ENCODE measurements around the gene SNRPA1. TPM values are rescaled to one million over a fixed set of nuclear protein-coding genes. Genes with fewer than 3 reads are reported as not detected.

SNRPA1 gene
- total and polyA plus RNA-seq, 7 donors: 26.0 to 76.3 (median 40.5) TPM

DNA sequence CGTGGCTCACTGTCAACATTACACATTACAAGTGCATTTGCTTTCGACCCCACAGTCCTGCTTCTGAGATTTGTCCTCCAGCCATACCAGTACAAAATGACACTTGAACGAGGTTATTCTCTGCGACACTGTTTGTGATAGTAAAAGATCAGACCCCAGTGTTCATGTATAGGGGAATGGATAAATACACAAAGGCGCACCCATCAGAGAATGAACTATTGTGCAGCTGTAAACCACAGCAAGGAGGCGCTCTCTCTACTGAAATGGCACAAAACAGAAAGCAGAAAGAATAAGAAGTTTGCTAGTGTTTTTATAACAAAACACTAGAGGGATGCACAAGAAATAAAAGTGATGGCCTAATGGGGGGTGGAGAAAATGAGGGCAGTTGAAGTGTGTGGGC, 38.3 kb downstream of the SNRPA1 start:
- no peaks in the 10 kb centered on the region for H3K27me3 ChIP-seq
- no peak for DNase-seq
- no peak overlapping the region for H3K27ac ChIP-seq
- H3K4me3 ChIP-seq: no peak overlapping the region
- intact Hi-C loops (cut with DNase I): no loop called here
- H3K4me1 ChIP-seq: peaks cover 0 to 9% (median 6%) of the 10 kb centered on the region in 4 donors
- TF ChIP-seq EP300 (IDR thresholded peaks at IDR 0.05) (no peak), POLR2AphosphoS5 (IDR thresholded peaks at IDR 0.05) (no peak), POLR2A (IDR thresholded peaks at IDR 0.05) (no peak)
- TF ChIP-seq, protein P1, sequence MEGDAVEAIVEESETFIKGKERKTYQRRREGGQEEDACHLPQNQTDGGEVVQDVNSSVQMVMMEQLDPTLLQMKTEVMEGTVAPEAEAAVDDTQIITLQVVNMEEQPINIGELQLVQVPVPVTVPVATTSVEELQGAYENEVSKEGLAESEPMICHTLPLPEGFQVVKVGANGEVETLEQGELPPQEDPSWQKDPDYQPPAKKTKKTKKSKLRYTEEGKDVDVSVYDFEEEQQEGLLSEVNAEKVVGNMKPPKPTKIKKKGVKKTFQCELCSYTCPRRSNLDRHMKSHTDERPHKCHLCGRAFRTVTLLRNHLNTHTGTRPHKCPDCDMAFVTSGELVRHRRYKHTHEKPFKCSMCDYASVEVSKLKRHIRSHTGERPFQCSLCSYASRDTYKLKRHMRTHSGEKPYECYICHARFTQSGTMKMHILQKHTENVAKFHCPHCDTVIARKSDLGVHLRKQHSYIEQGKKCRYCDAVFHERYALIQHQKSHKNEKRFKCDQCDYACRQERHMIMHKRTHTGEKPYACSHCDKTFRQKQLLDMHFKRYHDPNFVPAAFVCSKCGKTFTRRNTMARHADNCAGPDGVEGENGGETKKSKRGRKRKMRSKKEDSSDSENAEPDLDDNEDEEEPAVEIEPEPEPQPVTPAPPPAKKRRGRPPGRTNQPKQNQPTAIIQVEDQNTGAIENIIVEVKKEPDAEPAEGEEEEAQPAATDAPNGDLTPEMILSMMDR (IDR thresholded peaks at IDR 0.05): no peak
- no peaks in the 10 kb centered on the region for H3K9me3 ChIP-seq
- no peaks in the 10 kb centered on the region for H3K36me3 ChIP-seq
- WGBS, 2 donors: 43 to 82% methylated on average over 6 of the region's 6 CpGs

DNA sequence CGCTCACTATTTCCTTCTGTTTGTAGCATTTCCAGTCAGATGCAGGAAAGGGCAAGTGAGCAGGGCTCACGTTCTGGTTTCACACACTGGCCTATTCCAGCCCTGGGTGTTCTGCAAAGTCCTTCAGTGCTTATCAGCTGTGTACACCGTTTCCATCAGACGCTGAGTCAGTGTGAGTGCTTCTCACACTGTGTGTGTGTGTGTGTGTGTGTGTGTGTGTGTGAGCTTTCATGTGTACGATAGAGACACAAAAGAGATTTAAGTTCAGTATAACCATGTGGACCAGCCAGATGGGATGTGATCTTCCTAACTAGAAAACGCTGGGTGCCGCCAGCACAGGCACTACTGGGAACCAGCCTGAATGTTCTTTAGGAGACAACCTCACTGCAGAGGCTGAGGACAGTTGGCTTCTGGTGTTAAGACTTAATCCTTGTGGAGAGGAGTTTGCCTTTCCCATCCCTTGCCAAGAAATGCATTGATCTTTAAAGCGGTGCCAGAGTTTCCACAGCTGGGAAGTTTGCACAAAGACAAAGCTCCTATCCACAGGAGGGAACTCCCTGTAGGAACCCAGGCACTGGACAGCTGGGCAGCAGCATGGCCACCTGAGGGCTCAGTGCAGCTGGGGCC, 39.3 kb downstream of the SNRPA1 start:
- H3K36me3 ChIP-seq: no peaks in the 10 kb centered on the region
- intact Hi-C loops (cut with DNase I): no loop called here
- H3K27ac ChIP-seq: no peak overlapping the region
- H3K4me1 ChIP-seq: peaks cover 0 to 10% (median 7%) of the 10 kb centered on the region in 4 donors
- no peaks in the 10 kb centered on the region for H3K27me3 ChIP-seq
- 55 to 63% methylated on average over 8 of the region's 8 CpGs for WGBS, 2 donors
- H3K4me3 ChIP-seq: no peak overlapping the region
- DNase-seq: no peak
- no peaks in the 10 kb centered on the region for H3K9me3 ChIP-seq
- TF ChIP-seq POLR2A (IDR thresholded peaks at IDR 0.05) (no peak), POLR2AphosphoS5 (IDR thresholded peaks at IDR 0.05) (no peak), EP300 (IDR thresholded peaks at IDR 0.05) (no peak)
- TF ChIP-seq, protein P1 (IDR thresholded peaks at IDR 0.05): no peak

DNA sequence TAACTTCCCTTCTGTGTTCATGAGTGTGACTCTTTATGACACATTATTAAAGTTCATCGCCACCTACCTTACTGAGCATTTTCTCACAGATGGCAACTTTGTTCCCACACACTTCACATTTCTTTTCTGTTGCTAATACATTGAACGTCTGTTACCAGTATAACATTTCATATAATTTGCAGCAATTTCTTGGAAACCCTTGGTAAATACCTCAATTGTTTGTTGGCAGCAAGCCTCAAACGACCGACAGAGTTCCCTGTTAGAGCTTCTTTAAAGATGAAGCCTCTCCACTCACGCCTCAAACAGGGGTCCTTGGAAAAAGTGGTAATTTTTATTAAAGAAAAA, 40.0 kb downstream of the SNRPA1 start:
- TF ChIP-seq POLR2AphosphoS5 (IDR thresholded peaks at IDR 0.05) (no peak), EP300 (IDR thresholded peaks at IDR 0.05) (no peak), POLR2A (IDR thresholded peaks at IDR 0.05) (no peak)
- TF ChIP-seq, protein P1 (IDR thresholded peaks at IDR 0.05): no peak
- Histone ChIP-seq H3K4me1 (peaks cover 0 to 17% (median 14%) of the 10 kb centered on the region in 4 donors), H3K36me3 (no peaks in the 10 kb centered on the region), H3K27me3 (no peaks in the 10 kb centered on the region), H3K27ac (no peak overlapping the region), H3K9me3 (no peaks in the 10 kb centered on the region), H3K4me3 (no peak overlapping the region)
- DNase-seq: no peak
- WGBS, 2 donors: 58 to 69% methylated on average over 5 of the region's 5 CpGs
- intact Hi-C loops (cut with DNase I): no loop called here

DNA sequence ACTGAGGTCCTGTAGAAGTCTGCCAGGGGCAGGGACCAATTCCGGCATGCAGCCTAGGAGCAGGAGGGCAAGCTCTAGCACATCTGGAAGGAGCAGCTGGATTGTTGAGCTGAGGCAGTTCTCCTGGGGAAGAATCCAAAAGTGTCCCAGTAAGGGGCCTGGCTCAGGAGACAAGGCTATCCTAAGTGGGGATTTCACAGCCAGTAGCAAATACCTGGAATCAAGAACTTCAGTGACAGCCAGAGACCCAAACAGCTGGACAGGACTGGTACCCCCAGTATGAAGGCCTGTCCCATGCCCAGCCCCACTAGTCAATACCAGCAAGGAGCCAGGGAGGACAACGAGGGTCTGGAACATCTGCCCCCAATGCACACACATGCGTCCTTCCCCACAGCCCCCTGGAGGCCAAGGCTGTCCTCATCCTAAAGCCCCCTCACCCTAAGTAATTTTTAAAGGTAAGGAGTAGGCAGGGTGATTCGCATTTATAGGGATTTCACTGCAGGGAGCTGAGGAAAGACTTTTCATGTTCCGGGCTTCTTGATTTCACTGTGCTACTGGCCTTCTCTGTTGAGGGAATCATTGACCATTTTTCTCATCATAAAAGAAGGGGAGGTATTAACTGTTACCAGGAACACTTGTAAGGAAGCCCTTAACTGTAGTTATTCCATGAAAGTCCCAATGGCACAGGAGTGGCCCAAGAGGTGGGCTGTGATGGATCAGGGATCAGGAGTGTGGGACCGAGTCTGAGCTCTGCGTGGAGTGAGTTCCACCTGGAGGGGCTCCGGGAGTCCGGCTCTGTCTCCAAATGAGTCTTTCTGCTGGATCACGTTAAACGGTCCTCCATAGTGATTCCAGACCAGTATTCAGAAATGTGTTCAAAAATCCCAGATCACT, 40.6 kb downstream of the SNRPA1 start:
- DNase-seq: no peak
- TF ChIP-seq POLR2AphosphoS5 (IDR thresholded peaks at IDR 0.05) (no peak), EP300 (IDR thresholded peaks at IDR 0.05) (no peak), POLR2A (IDR thresholded peaks at IDR 0.05) (no peak)
- TF ChIP-seq, protein P1 (IDR thresholded peaks at IDR 0.05): no peak
- H3K27me3 ChIP-seq: no peaks in the 10 kb centered on the region
- no peaks in the 10 kb centered on the region for H3K36me3 ChIP-seq
- WGBS, 2 donors: 91 to 92% methylated on average over 11 of the region's 11 CpGs
- no peaks in the 10 kb centered on the region for H3K9me3 ChIP-seq
- peaks cover 0 to 23% (median 20%) of the 10 kb centered on the region in 4 donors for H3K4me1 ChIP-seq
- intact Hi-C loops (cut with DNase I): loop anchor here (5.0 kb wide), 2 partner anchors 132 to 332 kb away; no protein-coding TSS in a partner anchor
- no peak overlapping the region for H3K4me3 ChIP-seq
- H3K27ac ChIP-seq: no peak overlapping the region

Measured in sigmoid colon (tissue), 7 donors.